GM15510 (cell line): ENCODE data around the gene GARNL3.

Experiments
- POLR2A ChIP-seq: IDR thresholded peaks from 3 replicates; pipeline ENCODE4 v1.6.1; 2011; ENCODE audit warnings: borderline replicate concordance; ENCODE audit not compliant: insufficient read length; ENCODE audit errors: extremely low read depth

The GARNL3 gene

GRCh38 chr9:127360250-127360649 lies 95.7 kb downstream of the GARNL3 start:
- TF ChIP-seq POLR2A, result no peak

- TF ChIP-seq POLR2A, result no peak
Observed at GRCh38 chr9:127360829-127361228, 96.3 kb downstream of the GARNL3 start.

- no peak for TF ChIP-seq POLR2A
Observed at GRCh38 chr9:127361561-127361960, 97.0 kb downstream of the GARNL3 start.

- no peak for TF ChIP-seq POLR2A
Observed at GRCh38 chr9:127362829-127363228, 98.3 kb downstream of the GARNL3 start.

- TF ChIP-seq POLR2A, result no peak
Observed at GRCh38 chr9:127365461-127365860, 100.9 kb downstream of the GARNL3 start.

GRCh38 chr9:127366594-127366993 lies 102.0 kb downstream of the GARNL3 start:
- no peak for TF ChIP-seq POLR2A

- no peak for TF ChIP-seq POLR2A
Observed at GRCh38 chr9:127368852-127369402, 104.4 kb downstream of the GARNL3 start.

- TF ChIP-seq POLR2A, result no peak
Observed at GRCh38 chr9:127369428-127369827, 104.9 kb downstream of the GARNL3 start.

- TF ChIP-seq POLR2A, result no peak
Observed at GRCh38 chr9:127370147-127370579, 105.6 kb downstream of the GARNL3 start.

- no peak for TF ChIP-seq POLR2A
Observed at GRCh38 chr9:127370672-127371648, 106.4 kb downstream of the GARNL3 start.

GRCh38 chr9:127380479-127380878 lies 115.9 kb downstream of the GARNL3 start:
- no peak for TF ChIP-seq POLR2A

GRCh38 chr9:127382541-127382940 lies 118.0 kb downstream of the GARNL3 start:
- TF ChIP-seq POLR2A, result no peak

GRCh38 chr9:127384016-127384730 lies 119.6 kb downstream of the GARNL3 start:
- TF ChIP-seq POLR2A, result no peak

- TF ChIP-seq POLR2A, result no peak
Observed at GRCh38 chr9:127384901-127385300, 120.3 kb downstream of the GARNL3 start.

- no peak for TF ChIP-seq POLR2A
Observed at GRCh38 chr9:127386249-127386648, 121.7 kb downstream of the GARNL3 start.
